HCT116 (cell line): ENCODE results near the gene MTUS2. TPM values are rescaled to one million over a fixed set of nuclear protein-coding genes. Genes with fewer than 3 reads are reported as not detected.

Experiments
- ATAC-seq: fragments of 200-7000 bp; cut with Tn5 transposase; 2 replicates; pipeline ENCODE4 v1.9.1; 2020; ENCODE audit warnings: mild to moderate bottlenecking, moderate library complexity
- BruUV-seq: library from RNA; stranded (reverse); fragments of 400-500 nt; replicated peaks from 2 replicates; lab custom pipeline; 2021; lab: Mats Ljungman, UMichigan
- CTCF ChIA-PET: fragments of 300-600 bp; sonication (Branson Sonifier 250); formaldehyde crosslinking; loops from one replicate; lab custom pipeline; 2021; ENCODE audit warnings: antibody characterized with exemption; lab: Charles Lee
- POLR2A ChIA-PET: fragments of 300-600, 350-600 bp; sonication (Branson Sonifier 250); formaldehyde crosslinking; loops from one replicate; lab custom pipeline; 2021; ENCODE audit warnings: antibody characterized with exemption; lab: Charles Lee
- RAD21 ChIA-PET, 2 experiments: fragments of 300-600 bp; sonication (Branson Sonifier 250); formaldehyde crosslinking; loops; one replicate each; lab custom pipeline; 2023; ENCODE audit warnings: low total read pairs in 2 of 2; ENCODE audit not compliant: uncharacterized antibody in 2 of 2, unreplicated experiment in 2 of 2, low non-redundant PET in 1 of 2; lab: Charles Lee
- DNase-seq: peaks from one replicate; pipeline ENCODE4 v3.0.0-alpha.2; 2010; ENCODE audit warnings: low read depth, low spot score
- H2AFZ ChIP-seq: fragments of 200-600 bp; shearing (Covaris generic), sonication (generic); 2 replicates; pipeline ENCODE4 v1.6.1; 2017; ENCODE audit warnings: low read depth, mixed run types, mixed read lengths, antibody characterized with exemption, low read length; ENCODE audit not compliant: poor library complexity, severe bottlenecking
- H3K27ac ChIP-seq: 2 replicates; pipeline ENCODE4 v1.5.1; 2012; ENCODE audit warnings: low read depth, low read length
- H3K27me3 ChIP-seq: fragments of 200-600 bp; sonication (generic); 2 replicates; pipeline ENCODE4 v1.6.1; 2016; ENCODE audit warnings: mixed run types, low read length, mixed read lengths; ENCODE audit not compliant: insufficient read depth
- H3K36me3 ChIP-seq, 2 experiments: fragments of 200-500 bp in 1 of 2; fragments of 200-600 bp in 1 of 2; sonication (Bioruptor generic) in 1 of 2; sonication (generic) in 1 of 2; 2 replicates each; pipeline versions ENCODE4 v1.5.1 to v1.6.1; 2014 to 2016; ENCODE audit warnings: low read length in 2 of 2, inconsistent platforms in 1 of 2, mixed read lengths in 1 of 2, mixed run types in 1 of 2; ENCODE audit not compliant: insufficient read depth in 2 of 2, control insufficient read depth in 1 of 2
- H3K4me1 ChIP-seq, 2 experiments: fragments of 200-600 bp in 1 of 2; sonication (generic) in 1 of 2; 2 replicates each; pipeline versions ENCODE4 v1.5.1 to v1.6.1; 2012 to 2017; ENCODE audit warnings: low read length in 2 of 2, inconsistent platforms in 1 of 2, mild to moderate bottlenecking in 1 of 2, mixed read lengths in 1 of 2, mixed run types in 1 of 2, moderate library complexity in 1 of 2; ENCODE audit not compliant: insufficient read depth in 2 of 2, control insufficient read depth in 1 of 2
- H3K4me2 ChIP-seq: fragments of 200-600 bp; sonication (generic); 2 replicates; pipeline ENCODE4 v1.6.1; 2017; ENCODE audit warnings: mixed run types, low read length, mixed read lengths
- H3K4me3 ChIP-seq, 2 experiments: fragments of 200-600 bp in 1 of 2; sonication (generic) in 1 of 2; replicated peaks in 1 of 2; 2 replicates each; pipeline ENCODE4 v1.5.1; 2011 to 2016; ENCODE audit warnings: low read length in 2 of 2, control low read depth in 1 of 2, low read depth in 1 of 2, mild to moderate bottlenecking in 1 of 2, mixed read lengths in 1 of 2, mixed run types in 1 of 2
- H3K79me2 ChIP-seq: fragments of 200-600 bp; sonication (generic); 2 replicates; pipeline ENCODE4 v1.6.1; 2017; ENCODE audit warnings: mild to moderate bottlenecking, mixed run types, low read length, moderate library complexity, mixed read lengths; ENCODE audit not compliant: insufficient read depth
- H3K9ac ChIP-seq: fragments of 200-600 bp; sonication (generic); 2 replicates; pipeline ENCODE4 v1.6.1; 2016; ENCODE audit warnings: low read length, mixed read lengths
- H3K9me2 ChIP-seq: fragments of 200-600 bp; sonication (generic), shearing (Covaris generic); 2 replicates; pipeline ENCODE4 v1.6.1; 2017; ENCODE audit warnings: mixed run types, mild to moderate bottlenecking, moderate library complexity; ENCODE audit not compliant: insufficient read depth
- H3K9me3 ChIP-seq, 2 experiments: fragments of 200-500 bp in 1 of 2; fragments of 200-600 bp in 1 of 2; sonication (Bioruptor generic) in 1 of 2; sonication (generic) in 1 of 2; 2 replicates each; pipeline ENCODE4 v1.6.1; 2014 to 2017; ENCODE audit warnings: low read length in 2 of 2, mixed read lengths in 2 of 2, inconsistent platforms in 1 of 2, low read depth in 1 of 2, mild to moderate bottlenecking in 1 of 2, mixed run types in 1 of 2, moderate library complexity in 1 of 2; ENCODE audit not compliant: control insufficient read depth in 1 of 2, insufficient read depth in 1 of 2
- H4K20me1 ChIP-seq: fragments of 200-600 bp; sonication (generic), shearing (Covaris generic); 2 replicates; pipeline ENCODE4 v1.6.1; 2017; ENCODE audit warnings: mixed run types, mild to moderate bottlenecking, moderate library complexity; ENCODE audit not compliant: insufficient read depth
- CBX3 ChIP-seq: IDR thresholded peaks from 2 replicates; pipeline ENCODE4 v1.6.1; 2012; ENCODE audit warnings: low read depth
- EGR1 ChIP-seq: IDR thresholded peaks from 2 replicates; pipeline ENCODE4 v1.6.1; 2012; ENCODE audit warnings: low read depth
- EZH2 ChIP-seq: fragments of 200-600 bp; sonication (generic); IDR thresholded peaks from 2 replicates; pipeline ENCODE4 v1.6.1; 2017; ENCODE audit warnings: antibody characterized with exemption, mixed run types
- EZH2phosphoT487 ChIP-seq: fragments of 200-600 bp; IDR thresholded peaks from 2 replicates; pipeline ENCODE4 v1.6.1; 2018; ENCODE audit warnings: antibody characterized with exemption, borderline replicate concordance
- MAX ChIP-seq: IDR thresholded peaks from 2 replicates; pipeline ENCODE4 v1.6.1; 2012
- POLR2A ChIP-seq: IDR thresholded peaks from 2 replicates; pipeline ENCODE4 v1.7.0; 2011; ENCODE audit warnings: borderline replicate concordance; ENCODE audit not compliant: insufficient read depth, insufficient read length; ENCODE audit errors: extremely low read depth
- POLR2AphosphoS5 ChIP-seq: IDR thresholded peaks from 2 replicates; pipeline ENCODE4 v1.6.1; 2011; ENCODE audit warnings: mild to moderate bottlenecking, low read depth, low read length, moderate library complexity
- SIN3A ChIP-seq: IDR thresholded peaks from 2 replicates; pipeline ENCODE4 v1.6.1; 2012; ENCODE audit warnings: low read depth
- SRF ChIP-seq: IDR thresholded peaks from 2 replicates; pipeline ENCODE4 v1.6.1; 2012; ENCODE audit warnings: low read depth
- ZFX ChIP-seq: fragments of 450-650 bp; IDR thresholded peaks from 2 replicates; pipeline ENCODE4 v1.6.1; 2017
- intact Hi-C: fragments of 100-400 bp; cut with micrococcal nuclease; formaldehyde crosslinking; loops from 2 replicates; pipeline ENCODE4 v1.10.0; 2022
- total RNA-seq: library from RNA; stranded (reverse); gene quantifications from one replicate; pipeline ENCODE4 v1.2.1, GENCODE V29; 2021; ENCODE audit not compliant: unreplicated experiment
- TF ChIP-seq, protein P1 (sequence below), 3 experiments: fragments of 200-600 bp in 1 of 3; sonication (generic) in 1 of 3; IDR thresholded peaks in 2 of 3; conservative IDR thresholded peaks in 1 of 3; 2 replicates each; pipeline ENCODE4 v1.5.1; 2012 to 2017; ENCODE audit warnings: low read depth in 2 of 3, low read length in 2 of 3, antibody characterized with exemption in 1 of 3, borderline replicate concordance in 1 of 3, control low read depth in 1 of 3, mild to moderate bottlenecking in 1 of 3, mixed read lengths in 1 of 3, mixed run types in 1 of 3, moderate library complexity in 1 of 3; ENCODE audit not compliant: insufficient read depth in 1 of 3
- TF ChIP-seq, protein P2 (sequence below): IDR thresholded peaks from 2 replicates; pipeline ENCODE4 v1.6.1; 2012

The MTUS2 gene
- total RNA-seq, 1 experiment from 2014 or later: 0.02 TPM

DNA sequence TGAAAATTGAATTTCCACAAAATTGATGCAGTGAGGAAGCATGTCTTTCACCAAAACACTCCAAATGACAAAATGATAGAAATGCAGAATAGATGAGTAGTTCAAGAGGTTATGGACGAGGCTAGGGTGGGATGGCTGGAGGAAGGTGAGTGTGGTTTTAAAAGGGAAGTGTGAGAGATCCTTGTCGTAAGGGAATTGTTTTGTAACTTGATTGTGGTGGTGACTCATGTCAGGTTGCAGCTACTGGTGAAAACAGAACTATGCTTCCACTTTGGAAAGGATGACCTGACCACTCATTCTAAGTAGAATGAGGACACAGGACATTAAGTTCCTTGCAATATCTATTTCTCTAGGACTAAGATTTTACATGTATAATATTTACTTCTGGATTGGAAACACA lies 345.7 kb downstream of the MTUS2 start:
- Histone ChIP-seq H4K20me1 (no peaks in the 10 kb centered on the region), H3K4me2 (no peak overlapping the region), H3K27ac (no peak overlapping the region), H3K9ac (no peak overlapping the region), H3K36me3 (no peaks in the 10 kb centered on the region), H3K79me2 (no peaks in the 10 kb centered on the region), H2AFZ (no peak overlapping the region), H3K9me2 (no peaks in the 10 kb centered on the region), H3K27me3 (peaks cover 10% of the 10 kb centered on the region; the same call in 1 of the 2 replicates), H3K4me3 (no peak overlapping the region), H3K4me1 (no peaks in the 10 kb centered on the region), H3K9me3 (no peaks in the 10 kb centered on the region)
- TF ChIP-seq ZFX (no peak), EZH2 (no peak), CBX3 (no peak), SRF (no peak), EZH2phosphoT487 (no peak), EGR1 (no peak), SIN3A (no peak), POLR2A (no peak), POLR2AphosphoS5 (no peak), MAX (no peak)
- TF ChIP-seq, protein P1, sequence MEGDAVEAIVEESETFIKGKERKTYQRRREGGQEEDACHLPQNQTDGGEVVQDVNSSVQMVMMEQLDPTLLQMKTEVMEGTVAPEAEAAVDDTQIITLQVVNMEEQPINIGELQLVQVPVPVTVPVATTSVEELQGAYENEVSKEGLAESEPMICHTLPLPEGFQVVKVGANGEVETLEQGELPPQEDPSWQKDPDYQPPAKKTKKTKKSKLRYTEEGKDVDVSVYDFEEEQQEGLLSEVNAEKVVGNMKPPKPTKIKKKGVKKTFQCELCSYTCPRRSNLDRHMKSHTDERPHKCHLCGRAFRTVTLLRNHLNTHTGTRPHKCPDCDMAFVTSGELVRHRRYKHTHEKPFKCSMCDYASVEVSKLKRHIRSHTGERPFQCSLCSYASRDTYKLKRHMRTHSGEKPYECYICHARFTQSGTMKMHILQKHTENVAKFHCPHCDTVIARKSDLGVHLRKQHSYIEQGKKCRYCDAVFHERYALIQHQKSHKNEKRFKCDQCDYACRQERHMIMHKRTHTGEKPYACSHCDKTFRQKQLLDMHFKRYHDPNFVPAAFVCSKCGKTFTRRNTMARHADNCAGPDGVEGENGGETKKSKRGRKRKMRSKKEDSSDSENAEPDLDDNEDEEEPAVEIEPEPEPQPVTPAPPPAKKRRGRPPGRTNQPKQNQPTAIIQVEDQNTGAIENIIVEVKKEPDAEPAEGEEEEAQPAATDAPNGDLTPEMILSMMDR (IDR thresholded peaks at IDR 0.05 in 2 of 3, conservative IDR thresholded peaks at IDR 0.05 in 1 of 3; ENCODE audit: borderline replicate concordance in 1 of 3, insufficient read depth in 1 of 3, low read depth in 2 of 3, low read length in 2 of 3): no peak
- TF ChIP-seq, protein P2, sequence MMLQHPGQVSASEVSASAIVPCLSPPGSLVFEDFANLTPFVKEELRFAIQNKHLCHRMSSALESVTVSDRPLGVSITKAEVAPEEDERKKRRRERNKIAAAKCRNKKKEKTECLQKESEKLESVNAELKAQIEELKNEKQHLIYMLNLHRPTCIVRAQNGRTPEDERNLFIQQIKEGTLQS: no peak
- DNase-seq (no peak), ATAC-seq (no peak)
- ChIA-PET CTCF (no interaction called here), RAD21 (no interaction called here), POLR2A (no interaction called here)
- no TSS peak for BruUV-seq
- intact Hi-C loops: no loop called here
